Measurements from ENCODE around the gene PRSS35.
"Not testable (repeated sequence)": the region's sequence is repeated elsewhere in the genome, so short reads cannot be mapped to it uniquely, and the experiment has no call there.

Gene PRSS35, protein sequence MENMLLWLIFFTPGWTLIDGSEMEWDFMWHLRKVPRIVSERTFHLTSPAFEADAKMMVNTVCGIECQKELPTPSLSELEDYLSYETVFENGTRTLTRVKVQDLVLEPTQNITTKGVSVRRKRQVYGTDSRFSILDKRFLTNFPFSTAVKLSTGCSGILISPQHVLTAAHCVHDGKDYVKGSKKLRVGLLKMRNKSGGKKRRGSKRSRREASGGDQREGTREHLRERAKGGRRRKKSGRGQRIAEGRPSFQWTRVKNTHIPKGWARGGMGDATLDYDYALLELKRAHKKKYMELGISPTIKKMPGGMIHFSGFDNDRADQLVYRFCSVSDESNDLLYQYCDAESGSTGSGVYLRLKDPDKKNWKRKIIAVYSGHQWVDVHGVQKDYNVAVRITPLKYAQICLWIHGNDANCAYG

GRCh38 chr6:83511901-83512681 lies at the start of gene PRSS35:
TSS of gene PRSS35 (plus strand) at chr6:83512534. CDS start at chr6:83523442, 10,908 bp downstream.
- DNase-seq (ENCODE audit: insufficient read length, low spot score), result no peak
- FAIRE-seq, result no peak

DNA sequence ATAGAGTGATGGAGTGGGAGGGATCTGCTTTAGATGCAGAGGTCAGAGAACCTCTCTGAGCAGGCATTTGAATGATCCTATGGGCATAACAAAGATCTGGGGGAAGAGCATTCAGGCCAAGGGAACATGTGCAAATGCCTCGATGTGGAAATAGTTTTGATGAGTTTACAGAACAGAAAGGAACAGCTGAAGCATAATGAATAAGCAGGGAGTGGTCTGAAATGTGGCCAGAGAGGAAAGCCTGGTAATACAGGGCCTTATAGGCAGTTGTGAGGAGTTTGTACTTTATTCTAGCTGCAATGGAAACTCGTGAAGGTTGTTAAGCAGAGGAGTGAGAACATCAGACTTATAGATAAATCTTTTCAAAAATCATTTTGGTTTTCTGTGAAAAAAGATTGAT lies 48.4 kb upstream of the PRSS35 start:
- FAIRE-seq (no peak), DNase-seq (ENCODE audit: insufficient read length, low spot score) (no peak)

DNA sequence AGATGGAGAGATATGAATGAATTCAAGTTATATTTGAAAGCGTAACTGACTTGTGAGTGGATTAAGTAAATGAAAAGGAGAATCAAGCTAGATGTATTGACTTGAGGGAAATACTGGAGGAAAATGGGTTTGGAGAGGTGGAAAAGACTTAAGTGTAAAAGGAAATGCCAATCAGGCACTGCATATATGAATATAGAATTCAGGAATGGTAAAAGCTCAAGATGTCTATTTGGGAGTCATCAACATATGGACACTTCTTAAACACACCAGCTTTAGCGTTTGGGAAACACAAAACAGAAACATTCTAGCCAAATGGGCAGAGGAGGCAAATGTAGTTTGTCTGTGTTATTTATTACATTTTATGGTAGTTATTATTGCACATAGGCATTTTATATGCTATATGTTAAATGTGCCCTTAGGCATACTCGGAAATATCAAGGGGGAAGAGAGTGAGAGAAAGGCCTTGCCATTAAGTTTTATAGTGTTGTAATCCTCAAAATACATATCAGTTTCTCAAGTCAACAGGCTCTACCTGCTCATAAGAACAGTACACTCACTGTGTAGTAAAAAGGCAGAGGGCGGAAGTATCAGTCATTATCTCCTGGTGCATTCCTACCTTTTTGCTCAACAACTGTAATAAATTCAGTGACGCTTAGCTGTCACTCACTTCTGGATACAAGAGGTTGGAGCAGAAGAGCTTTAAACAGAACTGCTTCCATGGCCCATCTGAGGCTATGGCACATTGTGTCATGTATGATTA lies 47.8 kb upstream of the PRSS35 start:
- DNase-seq (ENCODE audit: insufficient read length, low spot score), result no peak
- no peak for FAIRE-seq

DNA sequence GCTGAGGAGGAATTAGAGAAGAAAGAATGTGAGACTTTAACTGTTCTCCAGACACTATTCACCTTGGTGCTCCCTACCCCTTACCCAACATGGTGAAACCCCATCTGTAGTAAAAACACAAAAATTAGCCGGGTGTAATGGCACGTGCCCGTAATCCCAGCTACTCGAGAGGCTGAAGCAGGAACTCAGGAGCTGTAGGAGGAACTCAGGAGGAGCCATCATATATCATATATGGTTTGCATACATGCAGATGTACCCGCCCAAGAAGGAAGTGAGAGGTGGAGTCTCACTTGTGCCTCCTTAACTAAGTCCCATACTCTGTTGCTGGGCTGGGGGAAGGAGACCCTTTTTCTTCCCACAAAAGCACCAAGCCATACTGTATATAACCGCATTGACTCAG lies 46.0 kb upstream of the PRSS35 start:
- FAIRE-seq, result no peak

DNA sequence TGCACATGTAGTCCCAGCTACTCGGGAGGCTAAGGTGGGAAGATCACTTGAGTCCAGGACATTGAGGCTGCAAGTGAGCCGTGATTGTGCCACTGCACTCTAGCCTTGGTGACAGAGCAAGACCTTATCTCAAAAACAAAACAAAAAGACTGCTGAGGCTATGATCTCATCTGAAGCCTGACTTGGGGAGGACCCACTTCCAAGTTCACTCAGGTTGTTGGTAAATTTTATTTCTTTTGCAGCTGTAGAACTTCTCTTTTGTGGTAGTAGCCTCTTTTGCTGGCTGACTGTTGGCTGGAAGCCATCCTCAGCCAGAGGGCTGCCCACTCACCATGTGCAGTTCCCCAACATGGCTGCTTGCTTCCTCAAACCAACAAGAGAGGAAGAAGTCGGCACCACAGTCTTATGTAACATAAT lies 44.7 kb upstream of the PRSS35 start:
- FAIRE-seq (no peak), DNase-seq (ENCODE audit: insufficient read length, low spot score) (no peak)

More for the DNA sequence above, 46.0 kb upstream of the PRSS35 start:
- no peak for DNase-seq (ENCODE audit: insufficient read length, low spot score)

GRCh38 chr6:83470001-83470400 lies 42.3 kb upstream of the PRSS35 start:
- DNase-seq (ENCODE audit: insufficient read length, low spot score), result no peak
- FAIRE-seq, result no peak

GRCh38 chr6:83470587-83470986 lies 41.7 kb upstream of the PRSS35 start:
- FAIRE-seq (no peak), DNase-seq (ENCODE audit: insufficient read length, low spot score) (no peak)

DNA sequence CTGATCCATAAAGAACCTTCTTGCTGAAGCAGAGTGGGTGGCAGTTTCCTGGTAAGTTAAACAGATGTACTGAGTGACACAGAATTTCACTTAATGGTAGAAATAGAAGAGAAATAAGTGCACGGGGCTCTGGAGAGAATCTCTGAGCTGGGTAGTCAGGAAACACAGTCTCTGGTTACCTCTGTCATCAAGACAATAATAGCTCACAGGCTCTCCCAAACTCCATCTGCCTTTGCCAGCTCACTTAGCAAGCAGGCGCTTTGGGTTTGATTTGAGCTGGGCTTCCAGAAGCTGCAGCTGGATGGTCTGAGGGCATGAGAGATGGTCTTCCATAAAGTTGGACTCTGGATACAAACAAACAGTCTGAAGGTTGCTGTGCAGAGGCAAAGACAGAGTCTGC lies 39.6 kb upstream of the PRSS35 start:
- no peak for FAIRE-seq
- DNase-seq (ENCODE audit: insufficient read length, low spot score), result no peak

DNA sequence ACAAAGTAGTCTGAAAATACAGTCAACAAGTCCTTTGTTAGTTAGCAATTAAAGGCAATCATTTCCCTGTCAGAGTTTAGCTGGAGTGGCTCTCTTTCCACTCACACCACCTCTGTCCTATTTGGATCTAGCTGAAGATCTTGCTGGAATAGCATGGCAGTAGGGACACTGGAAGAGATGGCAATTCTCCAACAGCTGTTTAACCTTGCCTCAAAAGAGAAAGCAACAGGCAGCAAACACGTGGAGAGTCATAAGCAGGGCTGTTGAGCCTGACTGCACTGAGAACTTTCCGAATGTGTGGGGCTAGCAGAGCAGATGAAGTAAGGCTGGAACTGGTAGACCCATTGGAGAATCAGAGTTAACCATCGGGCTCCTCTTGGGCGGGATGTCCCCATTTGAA lies 38.0 kb upstream of the PRSS35 start:
- FAIRE-seq (no peak), DNase-seq (ENCODE audit: insufficient read length, low spot score) (no peak)

DNA sequence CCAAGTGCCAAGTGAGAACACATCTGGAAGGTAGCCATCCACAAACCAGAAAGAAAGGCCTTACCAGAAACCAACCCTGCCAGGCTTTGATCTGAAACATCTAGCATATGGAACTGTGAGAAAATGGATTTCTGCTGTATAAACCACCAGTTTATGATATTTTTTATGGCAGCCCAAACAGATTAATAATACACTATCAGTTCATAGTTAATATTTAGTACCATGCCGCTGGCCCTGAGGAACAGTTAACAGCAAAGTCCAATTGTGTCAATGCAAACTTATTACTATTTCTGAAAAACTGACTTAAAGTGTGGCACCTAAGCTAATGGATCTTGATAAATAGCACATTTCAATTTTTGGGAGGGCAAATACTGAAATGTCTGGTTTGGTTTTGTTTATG lies 35.4 kb upstream of the PRSS35 start:
- FAIRE-seq (no peak), DNase-seq (ENCODE audit: insufficient read length, low spot score) (no peak)

GRCh38 chr6:83479389-83479788 lies 32.9 kb upstream of the PRSS35 start:
- FAIRE-seq, result no peak
- DNase-seq (ENCODE audit: insufficient read length, low spot score), result no peak

GRCh38 chr6:83480470-83480869 lies 31.9 kb upstream of the PRSS35 start:
- FAIRE-seq (no peak), DNase-seq (ENCODE audit: insufficient read length, low spot score) (no peak)

DNA sequence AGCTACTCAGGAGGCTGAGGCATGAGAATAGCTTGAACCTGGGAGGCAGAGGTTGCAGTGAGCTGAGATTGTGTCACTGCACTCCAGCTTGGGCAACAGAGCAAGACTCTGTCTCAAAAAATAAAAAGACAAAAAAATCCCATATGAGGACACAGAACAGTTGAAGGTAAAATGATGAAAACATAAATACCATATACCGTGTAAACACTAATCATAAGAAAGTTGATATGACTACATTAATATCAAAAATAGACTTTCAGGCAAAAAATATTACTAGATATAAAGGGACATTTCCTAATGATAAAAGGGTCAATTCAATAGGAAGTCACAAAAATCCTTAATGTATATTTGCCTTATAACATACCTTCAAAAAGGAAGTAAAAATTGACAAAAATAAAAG lies 30.4 kb upstream of the PRSS35 start:
- DNase-seq (ENCODE audit: insufficient read length, low spot score); FAIRE-seq: not testable (repeated sequence)

DNA sequence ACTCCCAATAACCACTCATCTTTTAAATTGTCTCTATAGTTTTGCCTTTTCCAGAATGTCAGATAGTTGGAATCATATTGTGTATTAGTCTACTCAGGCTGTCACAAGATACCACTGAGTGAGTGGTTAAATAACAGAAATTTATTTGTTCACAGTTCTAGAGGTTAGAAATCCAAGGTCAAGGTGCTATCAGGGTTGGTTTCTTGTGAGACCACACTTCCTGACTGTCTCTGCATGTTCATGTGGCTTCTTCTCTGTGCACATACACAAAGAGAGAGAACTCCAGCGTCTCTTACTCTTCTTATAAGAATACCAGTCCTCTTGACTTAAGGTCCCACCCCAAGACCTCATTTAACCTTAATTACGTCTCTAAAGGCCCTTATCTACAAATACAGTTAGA lies 23.9 kb upstream of the PRSS35 start:
- FAIRE-seq, result no peak

GRCh38 chr6:83488861-83489260 lies 23.5 kb upstream of the PRSS35 start:
- DNase-seq (ENCODE audit: insufficient read length, low spot score), result no peak
- FAIRE-seq, result no peak

More for the DNA sequence above, 23.9 kb upstream of the PRSS35 start:
- DNase-seq (ENCODE audit: insufficient read length, low spot score), result no peak

- FAIRE-seq (no peak), DNase-seq (ENCODE audit: insufficient read length, low spot score) (no peak)
Observed at GRCh38 chr6:83490217-83490807, 22.0 kb upstream of the PRSS35 start.

DNA sequence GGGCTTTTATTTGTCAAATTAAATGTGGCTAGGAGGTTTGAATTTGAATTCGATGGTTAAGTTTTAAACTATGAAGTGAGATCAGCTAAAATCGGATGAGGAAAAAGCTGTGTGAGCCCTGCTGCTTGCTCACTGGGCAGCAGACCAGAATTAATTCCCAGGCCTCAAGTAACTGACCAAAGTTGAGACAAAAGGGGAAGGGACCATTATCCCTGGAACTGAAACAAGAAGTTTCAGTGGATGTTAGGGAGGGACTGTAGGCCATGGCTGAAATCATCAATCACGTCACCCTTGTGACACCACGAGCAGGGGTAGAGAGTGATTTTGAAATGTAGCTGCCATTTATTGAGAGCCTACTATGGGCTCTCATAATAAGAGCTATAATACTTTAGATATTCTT lies 7.0 kb upstream of the PRSS35 start:
- DNase-seq (ENCODE audit: insufficient read length, low spot score), result no peak
- FAIRE-seq, result no peak

GRCh38 chr6:83509441-83509840 lies 2.9 kb upstream of the PRSS35 start:
- no peak for FAIRE-seq
- no peak for DNase-seq (ENCODE audit: insufficient read length, low spot score)

DNA sequence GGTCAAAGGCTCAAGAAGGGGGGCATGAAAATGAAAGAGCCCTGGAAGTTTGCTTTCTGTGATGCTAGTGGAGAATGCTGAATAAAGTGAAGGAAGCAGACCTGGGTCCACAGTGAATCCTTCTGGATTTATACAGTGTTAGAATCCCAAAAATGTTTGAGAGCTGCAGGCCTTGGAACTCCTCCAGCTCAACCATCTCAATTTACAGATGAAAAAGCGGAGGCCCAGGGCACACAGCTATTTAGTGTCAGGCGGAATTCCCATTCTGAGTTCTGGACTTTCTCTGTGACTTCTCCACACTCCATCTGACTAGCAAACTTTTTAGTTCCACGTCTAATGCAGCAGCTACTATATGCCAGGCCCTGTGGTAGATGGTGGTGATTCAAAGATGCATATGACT lies 1.5 kb upstream of the PRSS35 start:
- no peak for FAIRE-seq
- DNase-seq (ENCODE audit: insufficient read length, low spot score), result no peak

- DNase-seq (ENCODE audit: insufficient read length, low spot score) (no peak), FAIRE-seq (no peak)
Observed at GRCh38 chr6:83511266-83511665, 1.1 kb upstream of the PRSS35 start.

DNA sequence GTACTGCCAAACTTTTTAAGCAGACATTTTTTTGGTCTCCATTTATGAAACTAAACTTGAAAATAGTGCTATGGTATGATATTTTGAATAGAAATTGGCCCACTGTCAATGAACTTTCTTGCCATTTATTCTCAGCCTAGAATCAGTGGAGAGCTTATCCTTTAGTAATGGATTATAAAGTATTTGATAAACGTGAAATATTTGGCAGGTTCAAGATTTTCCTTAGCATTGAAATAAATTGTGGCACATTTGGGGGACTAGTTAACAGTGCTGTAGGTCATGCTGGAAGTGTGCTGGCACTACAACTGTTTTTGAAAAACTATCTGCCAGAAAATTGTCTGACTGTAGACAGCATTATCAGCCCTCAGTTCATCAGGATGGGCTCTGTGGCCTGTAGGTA lies 2.1 kb downstream of the PRSS35 start:
- DNase-seq (ENCODE audit: insufficient read length, low spot score) (no peak), FAIRE-seq (no peak)
